Measurements from ENCODE around the gene PSPH. TPM values are rescaled to one million over a fixed set of nuclear protein-coding genes. Genes with fewer than 3 reads are reported as not detected.

PSPH gene
- total RNA-seq, 1 experiment from 2014 or later, result 103 TPM

DNA sequence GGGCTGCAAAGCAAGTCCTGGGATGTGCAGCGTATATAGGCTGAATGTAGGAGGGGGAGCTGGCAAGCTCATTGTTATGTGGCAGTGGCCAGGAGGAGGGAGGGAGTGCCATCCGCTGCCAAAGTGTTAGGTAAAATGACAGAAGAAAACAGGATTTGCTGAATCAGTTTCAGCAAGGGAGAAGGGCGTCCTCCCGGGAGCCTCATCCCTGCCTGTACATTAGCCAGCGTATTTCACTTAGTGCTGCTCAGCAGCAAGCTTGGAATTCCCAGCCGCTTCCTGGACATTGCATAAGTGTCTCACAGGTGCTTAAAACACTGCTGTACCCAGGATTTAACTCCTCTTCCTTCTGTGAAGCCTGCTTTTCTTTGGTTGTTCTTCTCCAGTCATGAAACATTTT, 84.4 kb downstream of the PSPH start:
- ChIA-PET POLR2A (ENCODE audit: unreplicated experiment) (interaction anchor here (0.6 to 0.7 kb wide), 2 partner anchors 48 to 85 kb away, joined by 3 to 5 read pairs; partner anchors contain the start of genes CCT6A and PSPH), CTCF (interaction anchor here (1.1 kb wide), 1 partner anchor 326 kb away, joined by 3 read pairs; no protein-coding TSS in a partner anchor)
- peaks cover 19% of the 10 kb centered on the region for H3K4me1 ChIP-seq (replicated peaks; ENCODE audit: insufficient read depth)
- DNase-seq, result no peak
- H3K9me2 ChIP-seq (ENCODE audit: insufficient read depth), result no peaks in the 10 kb centered on the region
- H3K9me3 ChIP-seq (ENCODE audit: insufficient read depth, low read depth), result no peaks in the 10 kb centered on the region
- peaks cover 64% of the 10 kb centered on the region for H3K79me2 ChIP-seq (ENCODE audit: low read depth)
- peaks cover 34% of the 10 kb centered on the region for H3F3A ChIP-seq (ENCODE audit: insufficient read depth, low read depth)
- intact Hi-C loops (cut with micrococcal nuclease; ENCODE audit: unreplicated experiment), result loop anchor here (10.0 kb wide), 1 partner anchor 532 kb away; no protein-coding TSS in a partner anchor
- no TSS peak for BruUV-seq (replicated peaks)
- no peak for TF ChIP-seq EZH2 (IDR thresholded peaks at IDR 0.05; ENCODE audit: low read depth)
- TF ChIP-seq, protein P1, sequence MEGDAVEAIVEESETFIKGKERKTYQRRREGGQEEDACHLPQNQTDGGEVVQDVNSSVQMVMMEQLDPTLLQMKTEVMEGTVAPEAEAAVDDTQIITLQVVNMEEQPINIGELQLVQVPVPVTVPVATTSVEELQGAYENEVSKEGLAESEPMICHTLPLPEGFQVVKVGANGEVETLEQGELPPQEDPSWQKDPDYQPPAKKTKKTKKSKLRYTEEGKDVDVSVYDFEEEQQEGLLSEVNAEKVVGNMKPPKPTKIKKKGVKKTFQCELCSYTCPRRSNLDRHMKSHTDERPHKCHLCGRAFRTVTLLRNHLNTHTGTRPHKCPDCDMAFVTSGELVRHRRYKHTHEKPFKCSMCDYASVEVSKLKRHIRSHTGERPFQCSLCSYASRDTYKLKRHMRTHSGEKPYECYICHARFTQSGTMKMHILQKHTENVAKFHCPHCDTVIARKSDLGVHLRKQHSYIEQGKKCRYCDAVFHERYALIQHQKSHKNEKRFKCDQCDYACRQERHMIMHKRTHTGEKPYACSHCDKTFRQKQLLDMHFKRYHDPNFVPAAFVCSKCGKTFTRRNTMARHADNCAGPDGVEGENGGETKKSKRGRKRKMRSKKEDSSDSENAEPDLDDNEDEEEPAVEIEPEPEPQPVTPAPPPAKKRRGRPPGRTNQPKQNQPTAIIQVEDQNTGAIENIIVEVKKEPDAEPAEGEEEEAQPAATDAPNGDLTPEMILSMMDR (conservative IDR thresholded peaks at IDR 0.05), result no peak
- H4K20me1 ChIP-seq (ENCODE audit: insufficient read depth), result 0 out of 2 replicates have a peak, but pooled peaks cover under 1% of the 10 kb centered on the region
- H3K27ac ChIP-seq, result no peak overlapping the region
- no peak overlapping the region for H2AFZ ChIP-seq
- no peaks in the 10 kb centered on the region for H3K36me3 ChIP-seq (ENCODE audit: low read depth)
- no peak overlapping the region for H3K4me3 ChIP-seq
- no peaks in the 10 kb centered on the region for H3K27me3 ChIP-seq (ENCODE audit: insufficient read depth, low read depth)
- H3K4me2 ChIP-seq, result no peak overlapping the region

DNA sequence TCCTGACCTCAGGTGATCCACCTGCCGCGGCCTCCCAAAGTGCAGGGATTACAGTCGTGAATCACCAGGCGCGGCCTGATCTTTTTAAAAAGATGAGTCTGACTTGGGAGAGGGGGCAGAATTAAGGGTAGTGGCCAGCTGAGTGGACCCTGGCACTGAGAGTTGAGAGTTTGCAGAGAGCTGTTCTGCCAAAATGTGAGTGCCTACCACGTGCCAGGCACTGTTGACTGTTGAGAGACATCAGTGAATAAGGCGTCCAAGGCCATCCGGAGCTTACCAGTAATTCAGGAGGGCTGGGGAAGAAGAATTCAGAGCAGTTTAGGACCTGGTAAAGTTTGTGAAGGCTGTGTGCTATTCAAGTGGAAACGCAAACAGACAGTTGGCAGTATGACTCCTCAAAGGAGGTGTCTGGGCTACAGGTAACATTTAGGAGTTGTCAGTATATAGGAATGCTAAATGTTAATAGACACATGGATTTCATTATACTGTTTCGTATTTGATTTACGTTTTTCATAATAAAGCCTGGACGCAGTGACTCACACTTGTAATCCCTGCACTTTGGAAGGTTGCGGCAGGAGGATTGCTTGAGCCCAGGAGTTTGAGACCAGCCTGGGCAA, 85.3 kb downstream of the PSPH start:
- Histone ChIP-seq H3K9me3 (ENCODE audit: insufficient read depth, low read depth) (no peaks in the 10 kb centered on the region), H3K9me2 (ENCODE audit: insufficient read depth) (no peaks in the 10 kb centered on the region), H3K4me3 (peak overlapping the region; percentile 67; the same call in 1 of the 2 replicates), H3K36me3 (ENCODE audit: low read depth) (no peaks in the 10 kb centered on the region), H3K4me2 (peak overlapping the region; percentile 74), H4K20me1 (ENCODE audit: insufficient read depth) (no peaks in the 10 kb centered on the region), H3F3A (ENCODE audit: insufficient read depth, low read depth) (peaks cover 34% of the 10 kb centered on the region), H3K4me1 (replicated peaks; ENCODE audit: insufficient read depth) (peaks cover 19% of the 10 kb centered on the region), H3K79me2 (ENCODE audit: low read depth) (peaks cover 55% of the 10 kb centered on the region), H3K27me3 (ENCODE audit: insufficient read depth, low read depth) (no peaks in the 10 kb centered on the region), H2AFZ (no peak overlapping the region), H3K27ac (no peak overlapping the region)
- intact Hi-C loops (cut with micrococcal nuclease; ENCODE audit: unreplicated experiment), result loop anchor here (10.0 kb wide), 1 partner anchor 531 kb away; no protein-coding TSS in a partner anchor
- DNase-seq, result peak in 1 of 2 experiments; percentile 69
- ChIA-PET CTCF (interaction anchor here (0.6 to 1.1 kb wide), 2 partner anchors 323 to 325 kb away, joined by 3 read pairs; no protein-coding TSS in a partner anchor), POLR2A (ENCODE audit: unreplicated experiment) (no interaction called here)
- TF ChIP-seq EZH2 (IDR thresholded peaks at IDR 0.05; ENCODE audit: low read depth), result no peak
- TF ChIP-seq, protein P1 (conservative IDR thresholded peaks at IDR 0.05), result no peak
- BruUV-seq (replicated peaks), result TSS peak; percentile 71

DNA sequence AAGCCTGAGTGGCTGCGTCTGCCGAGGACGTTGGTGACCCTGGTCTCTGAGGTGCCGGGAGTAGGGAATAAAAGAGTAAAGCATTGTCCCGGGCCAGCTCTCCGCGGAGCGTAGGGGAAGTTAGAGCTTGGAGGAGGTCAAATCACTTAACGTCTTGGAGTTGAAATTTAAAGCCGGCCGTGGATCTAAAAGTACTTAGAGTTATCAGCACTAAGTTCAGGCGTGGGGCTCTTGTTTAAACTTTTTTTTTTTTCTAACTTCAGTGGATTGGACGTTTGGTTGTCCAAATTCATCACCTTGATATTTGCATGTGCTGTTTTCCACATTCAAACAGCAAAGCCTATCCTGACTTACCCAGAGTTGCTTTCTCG, 86.2 kb downstream of the PSPH start:
- ChIA-PET CTCF (no interaction called here), POLR2A (ENCODE audit: unreplicated experiment) (interaction anchor here (0.6 to 1.9 kb wide), 4 partner anchors 8 to 134 kb away, joined by 3 to 15 read pairs (median 7); partner anchors contain the start of genes CCT6A and PSPH)
- Histone ChIP-seq H3K36me3 (ENCODE audit: low read depth) (no peaks in the 10 kb centered on the region), H4K20me1 (ENCODE audit: insufficient read depth) (no peaks in the 10 kb centered on the region), H3K27ac (peak overlapping the region; percentile 54), H3K4me3 (peak overlapping the region; percentile 67), H2AFZ (peak overlapping the region; percentile 82), H3K4me1 (replicated peaks; ENCODE audit: insufficient read depth) (peaks cover 19% of the 10 kb centered on the region), H3F3A (ENCODE audit: insufficient read depth, low read depth) (peaks cover 34% of the 10 kb centered on the region), H3K9me3 (ENCODE audit: insufficient read depth, low read depth) (no peaks in the 10 kb centered on the region), H3K9me2 (ENCODE audit: insufficient read depth) (no peaks in the 10 kb centered on the region), H3K79me2 (ENCODE audit: low read depth) (peaks cover 51% of the 10 kb centered on the region), H3K27me3 (ENCODE audit: insufficient read depth, low read depth) (no peaks in the 10 kb centered on the region), H3K4me2 (peak overlapping the region; percentile 74)
- intact Hi-C loops (cut with micrococcal nuclease; ENCODE audit: unreplicated experiment), result loop anchor here (10.0 kb wide), 1 partner anchor 530 kb away; no protein-coding TSS in a partner anchor
- no TSS peak for BruUV-seq (replicated peaks)
- TF ChIP-seq, protein P1 (conservative IDR thresholded peaks at IDR 0.05), result no peak; the same call in 1 of the 2 replicates
- DNase-seq, result peak in 1 of 2 experiments; percentile 65
